ENCODE data around the gene SPSB1. TPM values are rescaled to one million over a fixed set of nuclear protein-coding genes. Genes with fewer than 3 reads are reported as not detected.

The SPSB1 gene
- polyA plus RNA-seq, 1 donor from 2014 or later, result 1.4 TPM

GRCh38 chr1:9326596-9326995 lies 33.9 kb downstream of the SPSB1 start:
- no peak overlapping the region for H3K4me3 ChIP-seq (ENCODE audit: low read length)
- no peak overlapping the region for H3K4me2 ChIP-seq (ENCODE audit: low read length)
- H2AFZ ChIP-seq (ENCODE audit: low read depth, low read length), result no peak overlapping the region
- no peak overlapping the region for H3K27ac ChIP-seq (ENCODE audit: low read length)
- no peaks in the 10 kb centered on the region for H3K9me2 ChIP-seq (ENCODE audit: insufficient read depth, low read length)
- no peak overlapping the region for H3K9ac ChIP-seq (ENCODE audit: low read length)
- TF ChIP-seq TAF1 (IDR thresholded peaks at IDR 0.05; ENCODE audit: low read depth) (no peak), SMC3 (conservative IDR thresholded peaks at IDR 0.05; ENCODE audit: poor library complexity) (no peak), RAD21 (conservative IDR thresholded peaks at IDR 0.05) (no peak), MXI1 (conservative IDR thresholded peaks at IDR 0.05; ENCODE audit: poor library complexity, severe bottlenecking) (no peak), EP300 (conservative IDR thresholded peaks at IDR 0.05; ENCODE audit: poor library complexity, severe bottlenecking) (no peak), EZH2 (IDR thresholded peaks at IDR 0.05; ENCODE audit: borderline replicate concordance, insufficient read depth, low read length, poor library complexity, severe bottlenecking) (no peak), POLR2AphosphoS5 (IDR thresholded peaks at IDR 0.05) (no peak)
- TF ChIP-seq, protein P1, sequence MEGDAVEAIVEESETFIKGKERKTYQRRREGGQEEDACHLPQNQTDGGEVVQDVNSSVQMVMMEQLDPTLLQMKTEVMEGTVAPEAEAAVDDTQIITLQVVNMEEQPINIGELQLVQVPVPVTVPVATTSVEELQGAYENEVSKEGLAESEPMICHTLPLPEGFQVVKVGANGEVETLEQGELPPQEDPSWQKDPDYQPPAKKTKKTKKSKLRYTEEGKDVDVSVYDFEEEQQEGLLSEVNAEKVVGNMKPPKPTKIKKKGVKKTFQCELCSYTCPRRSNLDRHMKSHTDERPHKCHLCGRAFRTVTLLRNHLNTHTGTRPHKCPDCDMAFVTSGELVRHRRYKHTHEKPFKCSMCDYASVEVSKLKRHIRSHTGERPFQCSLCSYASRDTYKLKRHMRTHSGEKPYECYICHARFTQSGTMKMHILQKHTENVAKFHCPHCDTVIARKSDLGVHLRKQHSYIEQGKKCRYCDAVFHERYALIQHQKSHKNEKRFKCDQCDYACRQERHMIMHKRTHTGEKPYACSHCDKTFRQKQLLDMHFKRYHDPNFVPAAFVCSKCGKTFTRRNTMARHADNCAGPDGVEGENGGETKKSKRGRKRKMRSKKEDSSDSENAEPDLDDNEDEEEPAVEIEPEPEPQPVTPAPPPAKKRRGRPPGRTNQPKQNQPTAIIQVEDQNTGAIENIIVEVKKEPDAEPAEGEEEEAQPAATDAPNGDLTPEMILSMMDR (IDR thresholded peaks at IDR 0.05; ENCODE audit: poor library complexity, severe bottlenecking), result no peak
- TF ChIP-seq, protein P2, sequence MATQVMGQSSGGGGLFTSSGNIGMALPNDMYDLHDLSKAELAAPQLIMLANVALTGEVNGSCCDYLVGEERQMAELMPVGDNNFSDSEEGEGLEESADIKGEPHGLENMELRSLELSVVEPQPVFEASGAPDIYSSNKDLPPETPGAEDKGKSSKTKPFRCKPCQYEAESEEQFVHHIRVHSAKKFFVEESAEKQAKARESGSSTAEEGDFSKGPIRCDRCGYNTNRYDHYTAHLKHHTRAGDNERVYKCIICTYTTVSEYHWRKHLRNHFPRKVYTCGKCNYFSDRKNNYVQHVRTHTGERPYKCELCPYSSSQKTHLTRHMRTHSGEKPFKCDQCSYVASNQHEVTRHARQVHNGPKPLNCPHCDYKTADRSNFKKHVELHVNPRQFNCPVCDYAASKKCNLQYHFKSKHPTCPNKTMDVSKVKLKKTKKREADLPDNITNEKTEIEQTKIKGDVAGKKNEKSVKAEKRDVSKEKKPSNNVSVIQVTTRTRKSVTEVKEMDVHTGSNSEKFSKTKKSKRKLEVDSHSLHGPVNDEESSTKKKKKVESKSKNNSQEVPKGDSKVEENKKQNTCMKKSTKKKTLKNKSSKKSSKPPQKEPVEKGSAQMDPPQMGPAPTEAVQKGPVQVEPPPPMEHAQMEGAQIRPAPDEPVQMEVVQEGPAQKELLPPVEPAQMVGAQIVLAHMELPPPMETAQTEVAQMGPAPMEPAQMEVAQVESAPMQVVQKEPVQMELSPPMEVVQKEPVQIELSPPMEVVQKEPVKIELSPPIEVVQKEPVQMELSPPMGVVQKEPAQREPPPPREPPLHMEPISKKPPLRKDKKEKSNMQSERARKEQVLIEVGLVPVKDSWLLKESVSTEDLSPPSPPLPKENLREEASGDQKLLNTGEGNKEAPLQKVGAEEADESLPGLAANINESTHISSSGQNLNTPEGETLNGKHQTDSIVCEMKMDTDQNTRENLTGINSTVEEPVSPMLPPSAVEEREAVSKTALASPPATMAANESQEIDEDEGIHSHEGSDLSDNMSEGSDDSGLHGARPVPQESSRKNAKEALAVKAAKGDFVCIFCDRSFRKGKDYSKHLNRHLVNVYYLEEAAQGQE (IDR thresholded peaks at IDR 0.05; ENCODE audit: borderline replicate concordance), result no peak
- H3K79me2 ChIP-seq (replicated peaks; ENCODE audit: insufficient read depth, low read length), result no peaks in the 10 kb centered on the region
- no peaks in the 10 kb centered on the region for H3K27me3 ChIP-seq (ENCODE audit: insufficient read depth, low read depth, low read length)
- H4K20me1 ChIP-seq (ENCODE audit: insufficient read depth), result no peaks in the 10 kb centered on the region
- H3F3A ChIP-seq (ENCODE audit: insufficient read depth, low read length, poor library complexity, severe bottlenecking), result no peaks in the 10 kb centered on the region
- H3K9me3 ChIP-seq (ENCODE audit: low read length), result no peaks in the 10 kb centered on the region
- no peaks in the 10 kb centered on the region for H3K36me3 ChIP-seq (ENCODE audit: insufficient read depth, low read length)

DNA sequence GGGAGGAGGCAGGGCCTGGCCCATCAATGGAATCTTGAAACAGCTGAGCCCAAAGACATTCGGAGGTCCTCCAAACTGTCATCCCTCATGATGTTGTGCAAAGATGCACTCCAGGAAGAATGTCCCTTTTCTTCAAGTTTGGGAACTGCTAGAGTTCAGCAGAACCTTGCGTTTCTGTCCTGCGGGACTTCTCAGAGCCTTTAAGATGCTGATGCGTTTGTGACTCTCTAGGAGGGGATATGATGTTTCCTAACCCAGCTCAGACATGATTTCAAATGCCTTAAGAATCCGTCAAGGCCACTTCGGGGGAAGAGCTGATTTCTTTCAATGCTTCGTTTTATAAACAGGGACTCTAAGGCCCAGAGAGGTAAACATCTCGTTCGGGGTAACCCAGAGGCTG lies 35.5 kb downstream of the SPSB1 start:
- H3K36me3 ChIP-seq (ENCODE audit: insufficient read depth, low read length), result no peaks in the 10 kb centered on the region
- H3K27me3 ChIP-seq (ENCODE audit: insufficient read depth, low read depth, low read length), result no peaks in the 10 kb centered on the region
- no peak overlapping the region for H3K4me2 ChIP-seq (ENCODE audit: low read length)
- no peak for TF ChIP-seq TAF1 (IDR thresholded peaks at IDR 0.05; ENCODE audit: low read depth)
- TF ChIP-seq POLR2AphosphoS5 (IDR thresholded peaks at IDR 0.05), result no peak
- TF ChIP-seq SMC3 (conservative IDR thresholded peaks at IDR 0.05; ENCODE audit: poor library complexity), result no peak
- TF ChIP-seq EZH2 (IDR thresholded peaks at IDR 0.05; ENCODE audit: borderline replicate concordance, insufficient read depth, low read length, poor library complexity, severe bottlenecking), result no peak
- TF ChIP-seq, protein P2 (IDR thresholded peaks at IDR 0.05; ENCODE audit: borderline replicate concordance), result no peak
- no peak for TF ChIP-seq EP300 (conservative IDR thresholded peaks at IDR 0.05; ENCODE audit: poor library complexity, severe bottlenecking)
- no peak for TF ChIP-seq RAD21 (conservative IDR thresholded peaks at IDR 0.05)
- TF ChIP-seq MXI1 (conservative IDR thresholded peaks at IDR 0.05; ENCODE audit: poor library complexity, severe bottlenecking), result no peak
- TF ChIP-seq, protein P1 (IDR thresholded peaks at IDR 0.05; ENCODE audit: poor library complexity, severe bottlenecking), result no peak
- H4K20me1 ChIP-seq (ENCODE audit: insufficient read depth), result no peaks in the 10 kb centered on the region
- H3K4me3 ChIP-seq (ENCODE audit: low read length), result no peak overlapping the region
- no peak overlapping the region for H2AFZ ChIP-seq (ENCODE audit: low read depth, low read length)
- H3K9ac ChIP-seq (ENCODE audit: low read length), result no peak overlapping the region
- H3K79me2 ChIP-seq (replicated peaks; ENCODE audit: insufficient read depth, low read length), result no peaks in the 10 kb centered on the region
- no peaks in the 10 kb centered on the region for H3K9me2 ChIP-seq (ENCODE audit: insufficient read depth, low read length)
- no peaks in the 10 kb centered on the region for H3F3A ChIP-seq (ENCODE audit: insufficient read depth, low read length, poor library complexity, severe bottlenecking)
- no peak overlapping the region for H3K27ac ChIP-seq (ENCODE audit: low read length)
- no peaks in the 10 kb centered on the region for H3K9me3 ChIP-seq (ENCODE audit: low read length)

All from neural cell (in vitro differentiated cells).